ENCODE measurements around the gene SOX14.

SOX14 gene

GRCh38 chr3:137762674-137763593, 1.2 kb upstream of the SOX14 start:
- no peaks in the 10 kb centered on the region for H3K36me3 ChIP-seq (ENCODE audit: insufficient read depth, low read length)
- H3K4me2 ChIP-seq (ENCODE audit: low read length) = no peak overlapping the region
- H3K4me3 ChIP-seq (ENCODE audit: low read length) = no peak overlapping the region
- H3K4me1 ChIP-seq (ENCODE audit: control insufficient read depth, insufficient read depth, low read length) = peaks cover 3% of the 10 kb centered on the region
- no peak overlapping the region for H3K9ac ChIP-seq (ENCODE audit: low read depth, low read length)
- H3K27me3 ChIP-seq (ENCODE audit: control insufficient read depth, insufficient read depth, low read length) = peaks cover 85% of the 10 kb centered on the region
- no peaks in the 10 kb centered on the region for H3K9me3 ChIP-seq (replicated peaks; ENCODE audit: low read length)

GRCh38 chr3:137763594-137763938, 549 bp upstream of the SOX14 start:
- Histone ChIP-seq H3K4me3 (ENCODE audit: low read length) (no peak overlapping the region), H3K27me3 (ENCODE audit: control insufficient read depth, insufficient read depth, low read length) (peaks cover 88% of the 10 kb centered on the region), H3K36me3 (ENCODE audit: insufficient read depth, low read length) (no peaks in the 10 kb centered on the region), H3K4me1 (ENCODE audit: control insufficient read depth, insufficient read depth, low read length) (peaks cover 9% of the 10 kb centered on the region), H3K9ac (ENCODE audit: low read depth, low read length) (no peak overlapping the region), H3K4me2 (ENCODE audit: low read length) (peak overlapping the region; percentile 49), H3K9me3 (replicated peaks; ENCODE audit: low read length) (no peaks in the 10 kb centered on the region)

GRCh38 chr3:137764563-137765309, 621 bp downstream of the SOX14 start:
- H3K4me1 ChIP-seq (ENCODE audit: control insufficient read depth, insufficient read depth, low read length) = peaks cover 9% of the 10 kb centered on the region
- peaks cover 97% of the 10 kb centered on the region for H3K27me3 ChIP-seq (ENCODE audit: control insufficient read depth, insufficient read depth, low read length)
- no peaks in the 10 kb centered on the region for H3K36me3 ChIP-seq (ENCODE audit: insufficient read depth, low read length)
- no peak overlapping the region for H3K4me3 ChIP-seq (ENCODE audit: low read length)
- no peaks in the 10 kb centered on the region for H3K9me3 ChIP-seq (replicated peaks; ENCODE audit: low read length)
- H3K9ac ChIP-seq (ENCODE audit: low read depth, low read length) = no peak overlapping the region
- H3K4me2 ChIP-seq (ENCODE audit: low read length) = no peak overlapping the region

- Histone ChIP-seq H3K36me3 (ENCODE audit: insufficient read depth, low read length) (no peaks in the 10 kb centered on the region), H3K27me3 (ENCODE audit: control insufficient read depth, insufficient read depth, low read length) (peaks cover 100% of the 10 kb centered on the region), H3K4me3 (ENCODE audit: low read length) (no peak overlapping the region), H3K9ac (ENCODE audit: low read depth, low read length) (no peak overlapping the region), H3K4me2 (ENCODE audit: low read length) (no peak overlapping the region), H3K9me3 (replicated peaks; ENCODE audit: low read length) (no peaks in the 10 kb centered on the region), H3K4me1 (ENCODE audit: control insufficient read depth, insufficient read depth, low read length) (peaks cover 9% of the 10 kb centered on the region)
Measured at GRCh38 chr3:137765310-137766033, 1.4 kb downstream of the SOX14 start.

GRCh38 chr3:137766041-137766875, 2.1 kb downstream of the SOX14 start:
- H3K9me3 ChIP-seq (replicated peaks; ENCODE audit: low read length) = no peaks in the 10 kb centered on the region
- peaks cover 15% of the 10 kb centered on the region for H3K4me1 ChIP-seq (ENCODE audit: control insufficient read depth, insufficient read depth, low read length)
- no peak overlapping the region for H3K4me3 ChIP-seq (ENCODE audit: low read length)
- no peak overlapping the region for H3K4me2 ChIP-seq (ENCODE audit: low read length)
- H3K9ac ChIP-seq (ENCODE audit: low read depth, low read length) = no peak overlapping the region
- H3K36me3 ChIP-seq (ENCODE audit: insufficient read depth, low read length) = no peaks in the 10 kb centered on the region
- peaks cover 100% of the 10 kb centered on the region for H3K27me3 ChIP-seq (ENCODE audit: control insufficient read depth, insufficient read depth, low read length)

- Histone ChIP-seq H3K9me3 (replicated peaks; ENCODE audit: low read length) (no peaks in the 10 kb centered on the region), H3K9ac (ENCODE audit: low read depth, low read length) (no peak overlapping the region), H3K4me2 (ENCODE audit: low read length) (no peak overlapping the region), H3K4me3 (ENCODE audit: low read length) (no peak overlapping the region), H3K27me3 (ENCODE audit: control insufficient read depth, insufficient read depth, low read length) (peaks cover 100% of the 10 kb centered on the region), H3K36me3 (ENCODE audit: insufficient read depth, low read length) (no peaks in the 10 kb centered on the region), H3K4me1 (ENCODE audit: control insufficient read depth, insufficient read depth, low read length) (peaks cover 15% of the 10 kb centered on the region)
Measured at GRCh38 chr3:137766876-137767537, 2.9 kb downstream of the SOX14 start.

- Histone ChIP-seq H3K4me2 (ENCODE audit: low read length) (peak overlapping the region; percentile 82), H3K4me3 (ENCODE audit: low read length) (peak overlapping the region; percentile 66), H3K9ac (ENCODE audit: low read depth, low read length) (no peak overlapping the region), H3K4me1 (ENCODE audit: control insufficient read depth, insufficient read depth, low read length) (peaks cover 15% of the 10 kb centered on the region), H3K36me3 (ENCODE audit: insufficient read depth, low read length) (no peaks in the 10 kb centered on the region), H3K9me3 (replicated peaks; ENCODE audit: low read length) (no peaks in the 10 kb centered on the region), H3K27me3 (ENCODE audit: control insufficient read depth, insufficient read depth, low read length) (peaks cover 100% of the 10 kb centered on the region)
Measured at GRCh38 chr3:137767538-137768360, 3.6 kb downstream of the SOX14 start.

- no peaks in the 10 kb centered on the region for H3K9me3 ChIP-seq (replicated peaks; ENCODE audit: low read length)
- no peaks in the 10 kb centered on the region for H3K36me3 ChIP-seq (ENCODE audit: insufficient read depth, low read length)
- H3K4me1 ChIP-seq (ENCODE audit: control insufficient read depth, insufficient read depth, low read length) = peaks cover 15% of the 10 kb centered on the region
- H3K4me3 ChIP-seq (ENCODE audit: low read length) = peak overlapping the region; percentile 66
- peaks cover 100% of the 10 kb centered on the region for H3K27me3 ChIP-seq (ENCODE audit: control insufficient read depth, insufficient read depth, low read length)
- H3K4me2 ChIP-seq (ENCODE audit: low read length) = peak overlapping the region; percentile 82
- no peak overlapping the region for H3K9ac ChIP-seq (ENCODE audit: low read depth, low read length)
Measured at GRCh38 chr3:137768361-137769321, 4.5 kb downstream of the SOX14 start.

GRCh38 chr3:137769322-137770065, 5.4 kb downstream of the SOX14 start:
- Histone ChIP-seq H3K4me3 (ENCODE audit: low read length) (no peak overlapping the region), H3K36me3 (ENCODE audit: insufficient read depth, low read length) (no peaks in the 10 kb centered on the region), H3K9ac (ENCODE audit: low read depth, low read length) (no peak overlapping the region), H3K27me3 (ENCODE audit: control insufficient read depth, insufficient read depth, low read length) (peaks cover 100% of the 10 kb centered on the region), H3K4me1 (ENCODE audit: control insufficient read depth, insufficient read depth, low read length) (peaks cover 15% of the 10 kb centered on the region), H3K4me2 (ENCODE audit: low read length) (no peak overlapping the region), H3K9me3 (replicated peaks; ENCODE audit: low read length) (no peaks in the 10 kb centered on the region)
